ENCODE results near the gene USP44. TPM values are rescaled to one million over a fixed set of nuclear protein-coding genes. Genes with fewer than 3 reads are reported as not detected.

USP44 gene
- total and polyA plus RNA-seq, 10 of the 15 experiments (the other 5 are each of a cell fraction or from before 2014, with no cell fraction given) = 0.02 to 0.26 (median 0.12) TPM; not detected in 6

DNA sequence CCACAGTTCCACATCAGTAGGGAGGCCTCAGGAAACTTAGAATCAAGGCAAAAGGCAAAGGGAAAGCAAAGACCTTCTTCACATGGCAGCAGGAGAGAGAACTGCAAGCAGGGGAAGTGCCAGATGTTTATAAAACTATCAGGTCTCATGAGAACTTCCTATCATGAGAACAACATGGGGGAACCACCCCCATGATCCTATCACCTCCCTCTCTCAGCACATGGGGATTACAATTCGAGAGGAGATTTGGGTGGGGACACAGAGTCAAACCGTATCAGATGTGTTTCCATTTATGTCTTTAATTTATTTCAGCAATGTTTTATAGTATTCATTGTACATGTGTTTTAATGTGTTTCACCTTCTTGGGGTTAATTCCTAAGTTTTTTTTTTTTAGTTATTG, 51.5 kb downstream of the USP44 start:
- Histone ChIP-seq H3K4me3 (no peak overlapping the region), H3K36me3 (ENCODE audit: control insufficient read depth in 2 of 2, insufficient read depth in 2 of 2, low read length in 1 of 2) (peaks cover 11 to 33% of the 10 kb centered on the region in 2 experiments; a peak in 3 of 4 replicates), H3K4me1 (ENCODE audit: control insufficient read depth, insufficient read depth, low read length) (no peaks in the 10 kb centered on the region), H3K79me2 (ENCODE audit: control insufficient read depth, insufficient read depth, low read length) (no peaks in the 10 kb centered on the region; the same call in 1 of the 2 replicates), H3K27ac (ENCODE audit: control insufficient read depth, insufficient read depth) (no peak overlapping the region), H2AFZ (ENCODE audit: control insufficient read depth, low read depth, low read length) (no peak overlapping the region), H3K27me3 (replicated peaks in 1 of 2; ENCODE audit: control insufficient read depth in 2 of 2, insufficient read depth in 2 of 2, low read length in 1 of 2) (no peaks in the 10 kb centered on the region), H3K9ac (ENCODE audit: control insufficient read depth, insufficient read depth, low read length) (no peak overlapping the region), H3K4me2 (ENCODE audit: control insufficient read depth, insufficient read depth) (no peak overlapping the region), H3K9me3 (replicated peaks; ENCODE audit: control insufficient read depth, insufficient read depth, low read length) (peaks cover 9% of the 10 kb centered on the region; the same call in 2 of the 3 replicates), H4K20me1 (ENCODE audit: control insufficient read depth, insufficient read depth) (no peaks in the 10 kb centered on the region)
- in situ Hi-C loops (cut with MboI) (no loop called here), intact Hi-C loops (cut with micrococcal nuclease; ENCODE audit: unreplicated experiment) (no loop called here)
- WGBS (ENCODE audit: insufficient coverage, insufficient replicate concordance, low lambda C conversion rate, missing lambda C conversion rate) = 71% methylated on average over 2 of the region's 2 CpGs
- POLR2A ChIA-PET = no interaction called here
- no peak for FAIRE-seq
- TF ChIP-seq LARP7 (IDR thresholded peaks at IDR 0.05) = no peak
- TF ChIP-seq MYC (IDR thresholded peaks at IDR 0.05; ENCODE audit: insufficient read depth, insufficient read length, insufficient replicate concordance, low read length, severe bottlenecking) = no peak
- TF ChIP-seq KAT2A (conservative IDR thresholded peaks at IDR 0.05; ENCODE audit: control insufficient read depth, low read depth, low read length) = no peak
- TF ChIP-seq ESRRA (IDR thresholded peaks at IDR 0.05; ENCODE audit: low read length) = no peak
- TF ChIP-seq CHD1 (IDR thresholded peaks at IDR 0.05; ENCODE audit: low read depth, low read length) = no peak
- no peak for TF ChIP-seq EP300 (IDR thresholded peaks at IDR 0.05; ENCODE audit: borderline replicate concordance in 1 of 2, control insufficient read depth in 1 of 2, low read depth in 2 of 2, low read length in 2 of 2)
- TF ChIP-seq, protein P1, sequence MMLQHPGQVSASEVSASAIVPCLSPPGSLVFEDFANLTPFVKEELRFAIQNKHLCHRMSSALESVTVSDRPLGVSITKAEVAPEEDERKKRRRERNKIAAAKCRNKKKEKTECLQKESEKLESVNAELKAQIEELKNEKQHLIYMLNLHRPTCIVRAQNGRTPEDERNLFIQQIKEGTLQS (IDR thresholded peaks at IDR 0.05; ENCODE audit: borderline replicate concordance, extremely low read depth, low read depth, low read length) = no peak
- TF ChIP-seq, protein P2, sequence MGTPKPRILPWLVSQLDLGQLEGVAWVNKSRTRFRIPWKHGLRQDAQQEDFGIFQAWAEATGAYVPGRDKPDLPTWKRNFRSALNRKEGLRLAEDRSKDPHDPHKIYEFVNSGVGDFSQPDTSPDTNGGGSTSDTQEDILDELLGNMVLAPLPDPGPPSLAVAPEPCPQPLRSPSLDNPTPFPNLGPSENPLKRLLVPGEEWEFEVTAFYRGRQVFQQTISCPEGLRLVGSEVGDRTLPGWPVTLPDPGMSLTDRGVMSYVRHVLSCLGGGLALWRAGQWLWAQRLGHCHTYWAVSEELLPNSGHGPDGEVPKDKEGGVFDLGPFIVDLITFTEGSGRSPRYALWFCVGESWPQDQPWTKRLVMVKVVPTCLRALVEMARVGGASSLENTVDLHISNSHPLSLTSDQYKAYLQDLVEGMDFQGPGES (IDR thresholded peaks at IDR 0.05) = no peak
- TF ChIP-seq KLF5 (IDR thresholded peaks at IDR 0.05; ENCODE audit: partially characterized antibody) = no peak
- no peak for TF ChIP-seq ZNF274 (IDR thresholded peaks at IDR 0.05; ENCODE audit: insufficient read depth, insufficient read length)
- TF ChIP-seq NR2F1 (conservative IDR thresholded peaks at IDR 0.05) = no peak
- no peak for TF ChIP-seq RBBP5 (conservative IDR thresholded peaks at IDR 0.05)
- no TSS peak for BruUV-seq (replicated peaks)
- no peak for DNase-seq (ENCODE audit: low read depth, low spot score)
- CTCF ChIA-PET = interaction anchor here (0.6 kb wide), 1 partner anchor 86 kb away, joined by 3 read pairs; no protein-coding TSS in a partner anchor
- SMC1A ChIA-PET (ENCODE audit: uncharacterized antibody, unreplicated experiment) = no interaction called here
- ATAC-seq = no peak
- RAD21 ChIA-PET (ENCODE audit: unreplicated experiment) = interaction anchor here (1.4 kb wide), 1 partner anchor 26 kb away, joined by 3 read pairs; the partner anchor contains the start of gene METAP2

All from GM12878 (cell line).